ENCODE measurements around the gene CNTN5.

The CNTN5 gene

DNA sequence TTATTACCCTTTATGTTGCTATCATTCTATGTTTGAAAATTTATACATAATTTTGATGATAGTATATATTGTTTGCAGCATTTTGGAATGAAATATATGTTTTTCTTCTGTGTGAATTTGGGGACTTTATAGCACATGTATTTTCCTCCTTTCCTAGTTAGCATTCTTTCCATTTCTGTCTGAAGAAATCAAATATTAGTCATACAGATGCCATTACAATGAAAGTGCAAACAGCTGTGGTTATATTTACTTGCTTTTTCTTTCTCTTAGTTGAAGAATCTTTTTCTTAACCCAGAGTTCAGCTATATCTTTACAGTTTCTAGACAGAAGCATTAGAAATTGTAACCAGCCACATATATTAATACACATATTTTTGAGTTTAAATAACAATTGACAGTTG lies 913.3 kb downstream of the CNTN5 start:
- no peak for DNase-seq (ENCODE audit: low spot score)

DNA sequence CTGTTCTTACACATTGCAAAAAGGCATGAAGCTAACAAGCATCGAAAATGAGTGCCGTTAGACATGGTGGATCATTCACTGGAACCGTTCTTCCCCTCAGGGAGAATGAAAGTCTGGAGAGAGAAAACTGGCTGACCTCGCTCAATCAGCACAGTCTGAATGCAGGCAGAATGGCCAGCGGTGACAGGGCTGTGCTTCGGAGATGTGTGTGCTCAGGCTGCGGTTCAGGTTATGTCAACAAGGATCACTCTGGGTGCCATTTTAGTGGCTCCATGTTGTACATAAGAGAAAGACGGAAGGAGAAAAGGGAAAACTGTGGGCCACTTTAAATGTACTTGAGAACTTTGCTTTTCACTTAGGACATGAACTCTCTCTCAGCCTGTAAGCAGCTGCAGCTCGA lies 916.6 kb downstream of the CNTN5 start:
- no peak for DNase-seq (ENCODE audit: low spot score)

DNA sequence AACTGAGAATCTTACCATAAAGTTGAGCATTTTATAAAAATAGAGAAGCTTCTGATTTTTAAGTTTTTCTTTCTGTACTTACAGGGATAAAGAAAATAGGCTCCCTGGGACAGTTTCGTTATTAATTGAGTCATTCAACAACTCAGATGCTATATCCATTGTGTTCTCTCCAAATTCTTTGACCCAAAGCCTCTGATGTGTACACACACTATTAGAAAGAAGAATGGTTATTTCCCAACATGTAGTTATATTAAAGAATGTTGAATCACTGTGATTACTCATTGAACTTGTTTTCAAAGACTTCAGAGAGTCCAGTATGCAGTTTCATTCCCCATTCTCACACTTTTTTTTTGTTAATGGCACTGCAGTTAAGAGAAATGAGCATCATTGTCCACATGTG lies 932.1 kb downstream of the CNTN5 start:
- no peak for DNase-seq (ENCODE audit: low spot score)

DNA sequence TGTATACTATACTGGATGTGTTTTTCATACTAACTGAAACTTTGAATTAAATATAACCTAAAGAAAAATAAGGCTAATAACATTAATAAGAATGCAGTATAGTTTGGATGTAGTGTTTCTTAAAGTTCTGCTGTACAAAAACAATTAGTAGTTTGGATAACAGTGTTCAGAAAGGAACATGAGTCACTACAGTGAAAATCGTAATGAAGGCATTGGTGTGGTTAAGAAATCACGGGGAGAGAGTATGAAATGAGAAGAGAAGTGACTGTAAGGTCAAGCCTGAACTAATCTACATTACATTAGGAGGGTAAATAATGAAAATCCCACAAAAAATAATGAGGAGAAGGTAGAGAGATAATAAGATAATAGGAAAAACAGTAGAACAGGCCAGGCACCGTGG lies 939.8 kb downstream of the CNTN5 start:
- DNase-seq (ENCODE audit: low spot score) = no peak

DNA sequence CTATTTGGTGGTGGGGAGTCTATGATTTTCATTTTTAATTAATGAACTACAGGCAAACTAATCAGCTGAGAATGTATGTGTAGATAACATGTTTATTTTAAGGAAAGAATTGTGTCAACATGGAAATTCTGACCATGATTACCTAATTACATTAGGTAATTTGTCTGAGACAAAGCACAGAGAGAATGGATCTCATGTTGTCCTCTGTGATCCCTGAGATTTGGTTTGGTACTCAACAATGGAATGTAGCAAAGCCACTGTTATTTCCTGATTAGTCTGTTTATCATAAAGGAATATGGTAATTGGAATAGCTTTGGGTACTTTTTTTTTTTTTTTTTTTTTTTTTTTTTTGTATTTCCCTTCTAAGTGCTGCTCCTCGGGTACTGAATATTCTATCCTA lies 947.6 kb downstream of the CNTN5 start:
- DNase-seq (ENCODE audit: low spot score) = no peak

DNA sequence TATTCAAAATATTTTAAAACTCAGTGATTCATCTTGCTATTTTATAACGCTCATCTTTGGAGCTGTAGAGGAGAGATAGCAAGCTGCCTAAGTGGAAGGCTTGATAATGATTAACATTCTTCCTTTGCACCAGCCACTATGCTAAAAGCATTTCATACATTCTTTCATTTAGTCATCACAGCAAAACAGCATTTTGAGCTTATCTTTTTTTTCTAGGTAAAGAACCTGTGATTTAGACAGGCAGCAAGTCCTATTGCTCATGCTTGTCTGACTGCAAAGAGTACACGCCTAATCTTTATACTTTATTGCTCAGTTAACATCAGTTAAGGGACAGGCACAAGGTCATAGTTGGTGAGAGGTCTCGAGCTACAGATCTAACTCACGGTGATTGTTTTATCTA lies 953.2 kb downstream of the CNTN5 start:
- no peak for DNase-seq (ENCODE audit: low spot score)

DNA sequence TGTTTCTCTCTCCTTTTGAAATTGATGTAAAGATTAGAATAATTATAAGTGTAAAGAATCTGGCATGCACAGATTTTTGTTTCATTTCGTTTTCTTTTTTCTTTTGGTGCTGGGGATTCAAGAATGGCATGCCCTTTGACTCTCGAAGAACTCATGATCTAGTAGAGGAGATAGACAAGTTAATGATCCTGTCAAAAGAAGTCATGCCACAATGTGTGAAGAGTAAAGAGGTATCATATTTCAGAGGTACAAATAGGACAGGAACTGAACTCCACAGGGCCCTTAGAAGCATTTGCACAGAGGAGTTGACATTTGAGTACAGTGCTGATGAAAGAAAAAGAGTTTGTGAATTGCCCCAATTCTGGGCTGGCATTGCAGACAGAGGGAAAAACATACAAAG lies 958.3 kb downstream of the CNTN5 start:
- no peak for DNase-seq (ENCODE audit: low spot score)

DNA sequence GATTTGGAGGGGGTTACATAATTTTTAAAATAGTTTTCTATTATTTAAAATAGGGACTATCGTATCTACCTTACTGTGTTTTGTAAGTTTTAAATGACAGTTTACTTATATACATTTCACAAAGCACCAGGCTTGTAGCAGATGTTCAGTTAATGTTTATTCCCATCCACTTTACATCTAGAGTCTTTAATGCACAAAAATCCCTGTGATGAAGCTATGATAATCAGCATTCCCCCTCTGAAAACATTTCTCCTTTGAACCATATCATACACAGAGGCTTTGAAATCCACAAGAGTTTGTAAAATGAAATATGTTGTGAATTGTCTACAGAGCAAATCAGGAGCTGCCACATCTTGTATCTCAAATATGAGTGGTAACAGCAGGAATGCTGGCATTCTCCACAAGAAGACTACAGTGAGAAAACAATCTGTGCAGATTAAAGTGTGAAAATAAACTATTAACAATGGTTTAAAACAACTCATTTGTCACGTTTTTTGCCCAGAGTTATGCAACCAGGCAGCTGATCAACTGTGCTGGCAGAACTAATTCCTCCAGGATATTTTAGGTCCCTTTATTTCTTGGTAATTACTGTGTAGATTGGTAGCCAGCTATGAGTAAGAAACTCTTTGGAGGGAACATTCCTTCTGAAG lies 967.2 kb downstream of the CNTN5 start:
- DNase-seq (ENCODE audit: low spot score) = no peak

DNA sequence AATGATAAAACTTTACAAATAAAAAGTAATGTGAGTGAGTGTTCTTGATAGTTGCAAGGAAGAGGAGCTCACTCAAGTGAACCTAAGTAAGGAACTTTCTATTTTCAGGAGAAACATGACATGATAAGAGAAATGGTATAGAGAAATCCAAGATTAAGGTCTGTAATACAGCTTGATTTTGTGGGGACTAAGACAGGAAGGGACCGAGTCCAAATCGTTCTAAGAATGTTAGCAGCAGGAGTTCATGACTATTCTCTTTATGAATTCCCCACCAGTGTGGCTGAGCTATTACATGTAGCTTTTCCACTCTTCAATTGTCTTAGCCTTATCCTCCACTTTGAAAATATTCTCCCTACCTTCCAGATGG lies 967.7 kb downstream of the CNTN5 start:
- no peak for DNase-seq (ENCODE audit: low spot score)

DNA sequence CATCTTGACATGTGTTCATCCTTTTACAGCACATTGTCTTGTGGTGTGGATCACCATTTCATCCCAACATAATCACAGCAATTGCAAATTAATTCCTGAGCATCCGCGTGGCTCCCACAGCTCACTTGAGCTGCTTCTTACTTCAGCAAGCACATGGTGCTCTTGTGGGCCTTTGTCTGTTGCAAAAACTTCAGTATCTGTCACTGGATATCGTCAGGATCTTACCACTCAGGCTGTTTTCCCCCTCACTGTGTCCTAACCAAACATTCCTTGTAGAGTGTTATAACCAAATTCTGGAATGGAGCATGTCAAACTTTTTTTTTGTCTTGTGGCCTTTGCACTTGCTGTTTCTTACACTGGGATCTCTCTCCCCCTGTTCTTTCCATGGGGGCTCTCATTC lies 983.2 kb downstream of the CNTN5 start:
- DNase-seq (ENCODE audit: low spot score) = no peak

DNA sequence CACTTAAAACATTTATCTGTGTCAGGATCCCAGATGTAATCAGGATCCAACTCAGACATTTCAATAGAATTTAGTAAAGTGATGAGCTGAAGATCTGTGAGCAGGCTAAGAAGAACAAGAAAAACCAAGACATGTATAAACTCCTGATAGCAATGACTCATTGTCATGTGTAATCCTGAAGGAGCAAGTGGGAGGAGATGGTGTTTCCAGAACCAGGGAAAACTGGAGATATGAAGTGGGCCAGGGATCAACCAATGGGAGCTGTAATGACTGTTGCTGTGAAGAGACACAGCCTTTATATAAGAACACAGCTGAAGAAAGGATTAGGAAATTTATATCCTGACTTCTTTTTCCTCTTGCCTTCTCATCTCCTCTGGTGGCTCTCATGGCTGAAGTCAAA lies 983.8 kb downstream of the CNTN5 start:
- DNase-seq (ENCODE audit: low spot score) = no peak

DNA sequence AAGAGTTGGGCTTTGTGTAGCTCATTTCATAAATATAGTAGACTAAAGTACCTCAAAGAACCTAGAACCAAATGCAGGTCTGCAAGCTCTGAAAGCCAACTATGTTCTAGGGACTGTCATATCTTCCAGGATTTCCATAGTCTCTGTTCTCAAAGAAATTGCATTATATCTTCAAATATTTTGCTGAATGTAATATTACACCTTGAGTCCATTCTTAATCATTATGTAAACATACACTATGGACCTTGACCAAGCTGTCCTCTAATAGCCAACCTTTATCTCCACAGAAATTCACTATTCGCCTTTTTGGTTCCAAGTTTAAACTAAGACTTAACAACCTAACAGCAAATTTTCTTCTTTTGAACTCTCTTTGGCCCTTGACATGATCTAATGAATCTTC lies 987.7 kb downstream of the CNTN5 start:
- no peak for DNase-seq (ENCODE audit: low spot score)

DNA sequence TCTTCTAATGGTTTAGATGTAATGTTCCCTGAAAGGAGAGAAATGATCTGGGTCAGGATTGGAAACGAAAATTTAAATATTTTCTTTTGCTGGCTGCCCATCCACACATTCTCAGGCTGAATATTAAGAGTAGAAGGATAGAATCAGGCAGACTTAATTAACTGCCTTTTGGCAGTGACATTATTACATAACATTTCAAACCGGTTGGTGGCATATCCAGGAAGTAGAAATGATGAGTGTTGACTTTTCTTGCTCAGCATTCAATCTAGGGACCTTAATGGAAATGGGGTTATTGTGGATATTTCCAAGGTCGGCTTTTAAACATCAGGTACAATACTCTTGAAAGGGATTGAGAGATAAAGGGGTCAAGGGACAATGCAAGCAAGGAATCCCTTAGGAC lies 989.0 kb downstream of the CNTN5 start:
- no peak for DNase-seq (ENCODE audit: low spot score)

DNA sequence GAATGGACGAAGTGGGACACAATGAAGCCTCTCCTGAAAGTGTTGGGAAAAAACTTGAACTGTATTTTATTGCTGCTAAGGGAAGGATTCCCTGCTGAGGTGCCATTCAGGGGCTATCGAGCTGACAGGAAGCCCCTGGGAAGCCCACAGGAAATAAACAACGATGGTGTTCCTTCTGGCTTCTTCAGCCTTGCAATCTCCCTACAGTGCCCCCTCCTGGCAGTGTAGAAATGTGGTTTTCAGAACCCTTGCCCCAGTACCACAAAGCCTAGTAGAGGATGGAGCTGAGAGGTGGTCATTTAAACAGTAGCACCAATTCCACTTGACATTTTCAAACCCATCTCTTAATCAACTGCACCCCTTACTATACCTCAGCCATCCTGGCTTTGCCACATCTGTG lies 989.6 kb downstream of the CNTN5 start:
- no peak for DNase-seq (ENCODE audit: low spot score)

DNA sequence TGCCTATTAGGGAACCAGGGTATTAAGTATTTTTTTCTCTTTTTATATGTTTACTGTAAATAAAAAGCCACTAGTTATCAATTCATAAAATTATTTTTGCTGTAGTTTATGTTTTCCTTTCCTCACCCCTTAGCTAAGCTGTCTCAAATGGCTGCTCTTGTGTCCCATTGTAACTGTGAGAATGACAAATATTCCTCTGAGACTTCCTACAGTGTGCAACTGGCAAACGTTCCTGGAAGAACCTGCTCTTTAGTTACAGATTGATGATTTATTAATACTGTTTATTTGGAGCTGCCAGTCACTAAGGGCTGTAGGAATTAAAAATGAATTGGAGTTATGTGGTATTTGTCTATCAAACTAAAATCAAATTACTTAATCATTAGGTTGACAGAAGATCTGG lies 990.9 kb downstream of the CNTN5 start:
- no peak for DNase-seq (ENCODE audit: low spot score)

DNA sequence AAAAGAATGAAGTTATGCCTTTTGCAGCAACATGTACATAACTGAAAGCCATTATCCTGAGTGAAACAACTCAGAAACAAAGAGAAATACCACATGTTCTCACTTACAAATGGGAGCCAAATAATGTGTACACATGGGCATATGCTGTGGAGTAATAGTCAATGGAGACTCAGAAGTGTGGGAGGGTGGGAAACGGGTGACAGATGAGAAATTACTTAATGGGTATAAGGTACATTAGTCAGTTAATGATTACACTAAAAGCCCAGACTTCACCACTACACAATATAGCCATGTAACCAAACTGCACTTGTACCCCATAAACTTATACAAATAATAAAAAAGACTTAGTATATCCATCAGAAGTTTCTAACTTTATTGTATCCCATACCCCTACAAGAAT lies 992.3 kb downstream of the CNTN5 start:
- no peak for DNase-seq (ENCODE audit: low spot score)

DNA sequence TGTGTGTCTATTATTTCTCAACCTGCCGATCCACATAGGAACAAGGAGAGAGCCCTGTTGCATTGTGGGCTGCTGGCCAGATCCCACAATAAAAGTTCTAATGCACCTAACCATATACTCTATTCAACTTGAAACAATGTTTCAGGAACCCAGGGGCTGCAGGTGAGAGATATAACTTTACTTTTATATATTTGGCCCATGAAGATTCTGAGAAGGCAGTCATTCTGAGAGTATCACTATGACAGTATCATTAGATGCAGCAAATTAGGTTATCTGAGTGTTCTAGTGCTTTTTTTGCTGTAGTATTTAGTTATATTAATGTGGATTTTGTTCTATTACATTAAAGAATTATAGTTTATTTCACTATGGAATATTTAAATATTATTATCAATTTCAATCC lies 1011.2 kb downstream of the CNTN5 start:
- no peak for DNase-seq (ENCODE audit: low spot score)

DNA sequence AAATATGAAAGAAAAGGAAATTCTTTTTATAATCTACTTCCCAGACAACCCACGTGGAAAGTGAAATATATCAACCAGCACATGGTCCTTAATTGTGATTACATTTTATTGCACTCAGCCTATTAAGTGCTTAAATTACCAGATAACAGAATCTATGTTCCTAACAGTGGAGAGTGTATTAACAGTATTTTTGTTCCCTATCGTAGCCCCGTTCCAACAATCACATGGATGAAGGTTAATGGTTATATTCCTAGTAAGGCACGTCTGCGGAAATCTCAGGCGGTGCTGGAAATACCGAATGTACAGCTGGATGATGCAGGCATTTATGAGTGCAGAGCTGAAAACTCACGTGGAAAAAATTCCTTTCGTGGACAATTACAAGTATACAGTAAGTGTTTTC lies 1040.3 kb downstream of the CNTN5 start:
- DNase-seq (ENCODE audit: low spot score) = no peak

DNA sequence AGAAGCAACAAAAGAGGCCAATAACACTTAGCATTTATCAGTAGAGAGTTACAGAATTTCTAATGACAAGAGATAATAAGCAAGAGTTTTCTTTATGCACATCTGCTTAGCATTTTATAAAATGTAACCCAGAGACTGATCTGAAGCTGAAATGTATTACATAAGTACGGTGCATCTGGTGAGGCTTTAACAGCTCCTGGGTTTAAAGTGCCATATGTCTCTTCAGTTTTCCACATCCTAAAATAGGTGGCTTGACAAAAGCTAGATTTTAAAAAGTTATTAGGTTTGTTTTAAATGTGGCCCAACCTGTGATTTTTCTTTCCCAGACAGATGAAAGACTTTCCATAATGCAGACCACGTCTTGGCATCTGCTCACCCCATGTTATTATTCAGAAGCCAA lies 1045.7 kb downstream of the CNTN5 start:
- no peak for DNase-seq (ENCODE audit: low spot score)

DNA sequence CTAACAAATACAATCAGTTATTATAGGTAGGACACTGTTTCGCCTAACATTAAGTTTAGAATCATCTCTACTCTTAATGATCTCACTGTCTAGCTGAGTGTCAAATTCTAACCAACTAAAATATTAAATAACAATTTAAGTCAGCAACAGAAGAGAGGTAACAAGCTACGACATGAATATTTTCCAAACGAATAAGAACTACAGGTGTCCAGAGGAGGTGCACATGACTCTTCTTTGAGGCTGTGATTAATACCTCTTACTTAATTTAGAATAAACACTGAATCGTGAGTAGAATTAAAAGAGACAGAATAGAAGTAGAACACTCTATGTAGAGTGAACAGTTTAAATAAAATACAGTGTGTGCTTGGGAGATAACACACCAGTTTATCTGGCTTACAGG lies 1047.4 kb downstream of the CNTN5 start:
- DNase-seq (ENCODE audit: low spot score) = no peak

DNA sequence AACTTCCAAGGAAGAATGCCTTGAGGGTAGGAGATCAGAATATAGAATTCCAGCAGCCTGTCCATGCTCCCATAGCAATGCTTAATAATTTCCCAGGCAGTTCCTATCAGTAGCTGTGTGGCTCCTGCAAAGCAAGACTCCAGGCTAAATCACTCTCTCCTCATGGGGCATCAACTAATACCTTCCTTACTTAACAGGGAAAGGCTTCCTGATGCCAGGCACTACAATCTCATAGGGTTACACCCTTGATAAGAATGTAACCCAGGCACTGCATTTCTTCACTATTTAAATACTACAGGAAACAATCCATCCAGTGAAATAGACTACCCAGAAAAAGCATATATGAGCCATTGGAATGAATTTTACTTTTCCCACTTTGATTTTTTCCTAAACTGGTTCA lies 1051.4 kb downstream of the CNTN5 start:
- no peak for DNase-seq (ENCODE audit: low spot score)

DNA sequence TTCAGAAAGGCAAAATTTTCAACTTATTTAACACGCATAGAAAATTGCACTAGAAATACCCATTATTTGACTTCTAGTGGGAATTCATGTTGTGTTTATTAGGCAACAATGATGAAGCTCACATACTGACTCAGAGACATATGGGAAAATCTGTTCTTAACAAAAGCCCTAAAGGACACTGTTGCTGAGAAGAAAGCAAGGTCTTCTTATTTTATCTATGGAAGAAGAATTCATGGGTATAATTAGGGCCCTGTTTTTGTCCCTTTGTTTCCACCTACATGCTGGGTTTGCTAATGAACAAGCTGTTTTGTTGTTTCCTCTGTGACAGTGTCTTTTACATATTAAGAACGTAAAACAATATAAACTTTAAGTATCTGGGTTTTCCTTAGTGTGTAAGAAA lies 1059.6 kb downstream of the CNTN5 start:
- no peak for DNase-seq (ENCODE audit: low spot score)

DNA sequence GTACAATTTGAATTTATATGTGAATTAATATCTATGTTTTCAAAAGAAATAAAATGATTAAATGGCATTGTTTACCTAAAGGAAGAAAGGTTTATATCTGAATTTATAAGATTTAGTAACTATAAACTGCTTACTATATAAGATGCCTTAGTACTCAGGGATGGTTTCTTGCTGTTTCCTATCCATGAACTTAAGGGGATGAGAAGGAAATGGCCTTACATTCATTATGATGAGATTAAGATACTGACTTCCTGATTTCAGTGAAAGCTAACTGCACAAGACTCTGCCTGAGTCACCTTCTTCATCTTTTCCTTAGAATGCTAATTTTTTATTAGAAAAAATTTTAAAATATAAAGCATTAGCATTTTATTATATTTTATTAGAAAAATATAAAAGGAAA lies 1060.1 kb downstream of the CNTN5 start:
- no peak for DNase-seq (ENCODE audit: low spot score)

DNA sequence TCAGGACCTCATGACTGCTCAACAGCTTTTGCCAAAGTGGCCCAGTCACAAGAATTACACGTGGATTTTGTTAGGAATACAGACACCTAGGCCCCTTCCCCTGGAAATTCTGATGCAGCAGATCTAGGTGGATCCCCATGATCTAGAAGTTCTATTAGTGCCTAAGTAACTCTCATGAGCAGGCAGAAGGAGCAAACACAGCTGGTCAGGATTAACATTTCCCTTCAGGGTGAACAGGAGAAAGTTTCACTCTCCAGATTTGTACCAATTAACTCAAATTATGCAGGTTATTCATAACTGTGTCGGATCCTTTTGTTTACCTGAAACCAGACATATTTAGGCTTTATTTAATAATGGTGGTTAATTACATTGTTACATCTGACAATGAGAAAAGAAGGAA lies 1072.9 kb downstream of the CNTN5 start:
- DNase-seq (ENCODE audit: low spot score) = no peak

All from CD4-positive, alpha-beta T cell treated with Interleukin-6 at 100 ng/mL for 8 hours (primary cell).